Embryonic facial prominence (tissue), 1 donor: ENCODE results near the gene MDN1.
"Not testable (repeated sequence)": the region's sequence is repeated elsewhere in the genome, so short reads cannot be mapped to it uniquely, and the experiment has no call there.

Experiments used
- DNase-seq: peaks from one replicate; pipeline ENCODE4 v3.0.0-alpha.2; 2016; ENCODE audit errors: extremely low spot score

MDN1 gene

GRCh38 chr6:89813422-89813821, 6.2 kb downstream of the MDN1 start:
- not testable (repeated sequence) for DNase-seq

GRCh38 chr6:89807581-89807980, 12.0 kb downstream of the MDN1 start:
- no peak for DNase-seq

DNA sequence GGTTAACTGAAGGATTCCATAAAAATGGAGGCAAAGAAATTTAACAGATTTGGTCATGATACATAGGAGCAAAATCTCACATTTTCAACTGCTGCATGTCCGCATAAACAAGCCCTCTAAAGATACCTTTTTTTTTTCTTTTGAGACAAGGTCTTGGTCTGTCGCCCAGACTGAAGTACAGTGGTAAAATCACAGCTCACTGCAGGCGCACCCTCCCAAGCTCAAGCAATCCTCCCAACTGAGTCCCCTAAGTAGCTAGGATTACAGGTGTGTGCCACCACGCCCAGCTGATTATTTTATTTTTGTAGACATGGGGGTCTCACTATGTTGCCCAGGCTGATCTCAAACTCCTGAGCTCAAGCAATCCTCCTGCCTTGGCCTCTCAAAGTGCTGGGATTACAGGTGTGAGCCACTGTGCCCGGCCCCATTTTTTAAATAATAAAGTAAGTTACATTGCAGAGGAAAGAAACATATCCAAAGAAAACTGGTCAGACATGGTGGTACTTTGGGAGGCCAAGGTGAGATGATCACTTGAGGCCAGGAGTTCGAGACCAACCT, 13.7 kb downstream of the MDN1 start:
- no peak for DNase-seq

GRCh38 chr6:89803271-89803670, 16.3 kb downstream of the MDN1 start:
- DNase-seq, result no peak

- no peak for DNase-seq
Observed at GRCh38 chr6:89799756-89800155, 19.8 kb downstream of the MDN1 start.

DNA sequence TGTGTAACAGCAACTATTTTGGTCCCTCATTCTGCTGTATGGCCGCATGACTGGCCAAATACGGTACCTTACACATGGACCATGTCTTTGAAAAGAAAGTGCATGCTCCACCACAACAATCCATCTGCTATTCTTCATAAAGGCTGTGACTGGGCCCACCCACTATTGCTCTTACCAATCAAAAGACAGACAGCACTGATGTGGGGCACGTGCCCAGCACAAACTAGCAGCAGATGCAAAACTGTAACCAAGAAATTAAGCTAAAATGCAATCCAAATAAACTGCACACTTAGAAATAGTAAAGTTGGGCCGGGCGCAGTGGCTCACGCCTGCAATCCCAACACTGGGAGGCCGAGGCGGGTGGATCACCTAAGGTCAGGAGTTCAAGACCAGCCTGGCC, 20.5 kb downstream of the MDN1 start:
- DNase-seq, result no peak

- no peak for DNase-seq
Observed at GRCh38 chr6:89797317-89797716, 22.3 kb downstream of the MDN1 start.

DNA sequence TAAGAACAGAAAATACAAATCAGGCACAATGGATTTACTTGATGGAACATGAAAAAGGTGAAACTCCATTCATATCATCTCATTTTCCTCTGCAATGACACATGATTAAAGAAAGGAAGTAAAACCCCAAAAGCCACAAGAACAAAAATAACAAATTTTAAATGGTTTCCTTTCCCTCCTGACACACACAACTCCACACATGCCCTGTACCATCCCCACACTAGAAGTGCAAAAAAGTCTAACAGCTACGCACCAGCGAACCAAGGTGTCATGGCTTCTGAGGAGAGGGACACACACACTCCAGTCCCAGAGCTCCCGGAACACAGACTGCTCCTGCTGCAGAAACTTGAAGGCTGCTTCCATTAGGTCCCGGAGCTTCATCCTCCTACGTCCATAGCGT, 25.3 kb downstream of the MDN1 start:
- DNase-seq, result no peak

- DNase-seq, result no peak
Observed at GRCh38 chr6:89793586-89793985, 26.0 kb downstream of the MDN1 start.

GRCh38 chr6:89792881-89793280, 26.7 kb downstream of the MDN1 start:
- DNase-seq, result no peak

GRCh38 chr6:89790403-89790802, 29.2 kb downstream of the MDN1 start:
- no peak for DNase-seq

DNA sequence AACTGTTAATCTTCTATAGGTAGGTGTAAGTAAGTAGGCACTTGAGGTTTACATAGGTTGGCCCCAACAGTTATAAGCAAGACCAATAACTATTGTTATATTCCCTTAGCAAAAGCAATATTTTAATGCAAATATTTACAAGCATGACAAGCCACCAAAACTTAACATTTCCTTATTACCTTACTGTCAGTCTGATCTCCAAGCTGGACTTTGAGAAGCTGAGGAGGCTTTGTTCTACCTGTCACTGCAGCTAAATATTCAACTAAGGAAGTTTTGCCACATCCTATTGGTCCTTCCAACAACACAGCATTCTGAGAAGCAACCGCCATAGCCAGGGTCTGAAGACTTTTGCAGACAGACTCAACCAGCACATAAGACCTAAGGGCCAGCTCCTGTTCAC, 29.6 kb downstream of the MDN1 start:
- no peak for DNase-seq

- DNase-seq, result no peak
Observed at GRCh38 chr6:89787660-89788328, 31.8 kb downstream of the MDN1 start.

DNA sequence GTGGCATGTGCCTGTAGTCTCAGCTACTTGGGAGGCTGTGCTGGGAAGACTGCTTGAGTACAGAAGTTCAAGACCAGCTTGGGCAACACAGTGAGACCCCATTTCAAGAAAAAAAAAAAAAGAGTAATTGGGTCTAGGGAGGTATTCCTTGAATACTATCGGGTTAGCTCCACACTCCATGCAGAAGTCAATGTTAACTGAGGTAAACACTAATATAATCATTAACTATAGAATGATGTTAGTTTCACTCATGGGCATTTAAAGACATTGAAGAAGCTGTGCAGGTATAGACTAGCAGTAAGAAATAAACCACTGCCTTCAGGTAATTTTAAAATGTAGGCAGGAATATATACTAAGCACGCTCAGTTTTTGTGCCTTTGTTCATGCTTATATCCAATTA, 32.6 kb downstream of the MDN1 start:
- DNase-seq, result no peak

GRCh38 chr6:89784838-89785237, 34.8 kb downstream of the MDN1 start:
- DNase-seq, result no peak

GRCh38 chr6:89783293-89783692, 36.3 kb downstream of the MDN1 start:
- DNase-seq, result not testable (repeated sequence)

DNA sequence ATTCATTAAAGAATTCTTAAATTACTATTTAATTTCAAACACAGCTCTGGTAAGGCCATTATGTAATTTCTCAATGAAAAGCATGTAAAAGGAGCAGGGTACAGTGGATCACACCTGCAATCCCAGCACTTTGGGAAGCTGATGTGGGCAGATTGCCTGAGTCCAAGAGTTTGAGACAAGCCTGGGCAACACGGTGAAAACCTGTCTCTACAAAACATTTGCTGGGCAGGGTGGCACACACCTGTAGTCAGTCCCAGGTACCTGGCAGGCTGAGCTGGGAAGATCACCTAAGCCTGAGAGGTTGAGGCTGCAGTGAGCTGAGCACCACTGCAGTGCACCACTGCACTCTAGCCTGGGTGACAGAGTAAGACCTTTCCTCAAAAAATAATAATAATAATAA, 37.4 kb downstream of the MDN1 start:
- DNase-seq, result no peak

GRCh38 chr6:89781070-89782034, 38.2 kb downstream of the MDN1 start:
- no peak for DNase-seq

DNA sequence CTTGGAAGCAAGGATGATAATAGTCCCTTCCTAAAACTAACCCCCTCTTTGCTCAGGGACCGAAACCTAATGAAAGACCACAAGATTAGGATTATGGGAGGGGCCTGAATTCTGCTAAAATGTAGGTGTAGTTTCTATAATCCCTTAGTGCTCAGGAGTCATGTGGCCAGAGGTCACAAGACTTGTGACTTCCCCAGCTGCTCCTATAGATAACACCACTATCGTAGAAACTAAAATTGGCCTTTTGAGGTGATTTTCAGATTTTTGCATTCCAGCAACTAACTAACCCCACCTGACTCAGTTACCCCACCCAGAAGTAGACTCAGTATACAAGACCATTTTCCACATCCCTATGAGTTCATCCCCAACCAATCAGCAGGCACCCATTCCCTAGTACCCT, 42.1 kb downstream of the MDN1 start:
- no peak for DNase-seq

- no peak for DNase-seq
Observed at GRCh38 chr6:89776583-89777233, 42.9 kb downstream of the MDN1 start.

DNA sequence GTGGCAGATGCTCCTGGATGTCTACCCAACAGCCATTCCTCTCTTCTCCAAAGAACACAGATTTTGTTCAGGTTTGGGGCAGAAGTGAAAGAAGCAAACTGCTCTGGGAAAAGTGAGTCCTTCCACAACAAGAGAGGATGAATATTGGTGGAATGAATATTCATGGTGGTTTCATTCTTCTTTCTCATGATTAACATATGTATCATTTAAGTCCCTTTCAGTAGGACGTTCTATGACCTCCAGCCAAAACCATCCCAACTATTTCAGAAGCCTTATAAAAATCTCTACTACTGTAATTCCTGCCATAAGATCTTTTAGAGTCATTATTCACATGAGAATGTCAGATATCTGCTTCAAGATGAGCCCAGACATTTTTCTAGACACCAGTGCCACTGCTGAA, 44.4 kb downstream of the MDN1 start:
- no peak for DNase-seq

DNA sequence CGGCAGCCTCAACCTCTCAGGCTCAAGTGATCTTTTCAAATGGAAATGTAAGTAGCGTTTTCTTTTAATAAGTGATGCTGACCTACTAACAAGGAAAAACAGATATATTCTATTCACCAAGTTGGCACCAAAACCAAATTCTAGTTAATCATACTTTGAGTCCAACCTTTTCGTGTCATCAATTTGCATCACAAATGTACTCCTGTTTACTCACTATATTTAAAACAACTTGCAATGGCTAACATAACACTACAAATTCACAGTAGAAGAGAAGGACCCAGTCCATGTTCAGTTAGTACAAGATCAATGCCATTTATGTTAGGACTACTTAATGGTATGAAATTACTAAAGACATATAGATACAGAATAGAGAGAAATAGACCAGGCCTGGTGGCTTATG, 50.0 kb downstream of the MDN1 start:
- DNase-seq, result no peak
